ENCODE data around the gene GNAZ.
A peak's percentile ranks its signal among the peaks of the same experiment; 100 is the strongest.
"Not testable (repeated sequence)": the region's sequence is repeated elsewhere in the genome, so short reads cannot be mapped to it uniquely, and the experiment has no call there.

The GNAZ gene

DNA sequence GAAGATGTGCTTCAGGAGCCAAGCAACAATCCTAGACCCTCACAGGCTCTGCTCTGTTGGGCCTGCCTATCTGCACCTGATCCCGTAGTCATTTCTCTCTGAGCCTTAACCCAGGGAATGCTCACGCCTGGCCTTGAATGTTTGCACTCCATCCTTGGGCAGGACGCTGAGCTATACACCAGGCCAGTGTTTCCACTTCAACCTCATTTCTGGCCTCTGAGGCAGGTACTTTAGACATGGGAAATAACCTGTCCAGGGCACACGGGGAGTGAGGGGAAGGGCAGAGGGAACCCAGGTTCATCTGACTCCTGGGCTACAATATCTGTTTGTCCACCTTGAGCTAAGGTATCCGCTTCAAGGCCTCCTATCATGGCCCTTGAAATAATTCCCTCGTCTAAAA, 61.6 kb downstream of the GNAZ start:
- DNase-seq (ENCODE audit: low read depth in 1 of 2, low spot score in 1 of 2), result no peak

DNA sequence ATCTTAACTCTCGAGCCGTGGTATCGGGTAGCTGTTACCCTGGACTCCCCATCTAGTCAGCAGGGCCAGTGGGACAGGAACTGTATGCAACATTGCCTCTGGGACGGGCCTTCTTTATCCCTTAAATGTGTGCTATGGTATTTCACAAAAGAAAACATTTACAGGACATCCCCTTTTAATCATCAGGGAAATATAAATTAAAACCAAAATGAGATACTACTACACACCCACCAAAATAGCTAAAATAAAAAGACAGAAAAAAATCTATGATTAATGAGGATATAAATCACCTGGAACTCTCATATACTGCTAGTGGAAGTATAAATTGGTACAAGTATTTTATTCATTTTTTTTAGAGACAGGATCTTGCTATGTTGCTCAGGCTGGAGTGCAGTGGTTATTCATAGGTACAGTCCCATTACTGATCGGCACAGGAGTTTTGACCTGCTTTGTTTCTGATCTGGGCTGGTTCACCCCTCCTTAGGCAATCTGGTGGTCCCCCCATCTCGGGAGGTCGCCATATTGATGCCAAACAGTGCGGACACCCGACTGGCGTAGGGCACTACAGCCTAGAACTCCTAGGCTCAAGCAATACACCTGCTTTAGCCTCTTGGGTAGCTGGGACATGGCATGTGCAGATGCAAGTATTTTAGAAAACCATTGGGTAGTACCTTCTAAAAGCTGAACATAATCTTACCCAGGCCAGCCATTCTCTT, 62.2 kb downstream of the GNAZ start:
- DNase-seq (ENCODE audit: low read depth in 1 of 2, low spot score in 1 of 2), result no peak

DNA sequence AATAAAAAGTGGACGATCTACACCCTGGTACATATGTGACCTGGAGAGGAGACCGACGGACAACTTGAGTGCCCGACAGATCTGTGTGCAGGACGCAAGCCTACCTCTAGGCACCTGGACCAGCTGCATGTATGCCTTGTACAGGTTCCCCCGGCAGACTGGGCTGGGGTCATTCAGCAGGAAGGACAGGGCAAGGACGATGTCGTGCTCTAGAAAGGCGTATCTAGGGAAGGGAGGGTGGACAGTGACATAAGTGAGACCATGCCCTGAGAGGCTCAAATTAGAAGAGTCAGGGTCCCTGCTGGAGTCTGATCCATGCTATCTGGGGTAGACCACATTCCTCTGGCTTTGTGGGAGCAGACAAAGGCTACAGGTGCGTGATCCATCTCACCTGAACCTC, 63.6 kb downstream of the GNAZ start:
- DNase-seq (ENCODE audit: low read depth in 1 of 2, low spot score in 1 of 2), result no peak

DNA sequence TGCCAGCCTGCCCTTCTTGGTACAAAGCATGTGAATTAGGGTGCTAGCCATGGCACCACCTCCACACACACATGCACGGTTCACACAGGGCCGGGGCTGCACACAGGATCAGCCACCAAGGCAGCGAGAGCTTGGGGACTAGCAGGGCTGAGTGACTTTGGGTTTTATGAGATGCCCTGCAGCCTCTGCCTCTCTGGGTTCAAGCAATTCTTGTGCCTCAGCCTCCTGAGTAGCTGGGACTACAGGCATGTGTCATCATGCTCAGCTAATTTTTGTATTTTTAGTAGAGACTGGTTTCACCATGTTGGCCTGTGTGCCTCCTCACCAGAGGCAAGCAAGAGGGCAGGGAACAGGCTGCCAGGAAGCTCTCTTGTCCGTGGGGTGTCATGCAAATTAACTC, 66.7 kb downstream of the GNAZ start:
- DNase-seq (ENCODE audit: low read depth in 1 of 2, low spot score in 1 of 2), result not testable (repeated sequence)

DNA sequence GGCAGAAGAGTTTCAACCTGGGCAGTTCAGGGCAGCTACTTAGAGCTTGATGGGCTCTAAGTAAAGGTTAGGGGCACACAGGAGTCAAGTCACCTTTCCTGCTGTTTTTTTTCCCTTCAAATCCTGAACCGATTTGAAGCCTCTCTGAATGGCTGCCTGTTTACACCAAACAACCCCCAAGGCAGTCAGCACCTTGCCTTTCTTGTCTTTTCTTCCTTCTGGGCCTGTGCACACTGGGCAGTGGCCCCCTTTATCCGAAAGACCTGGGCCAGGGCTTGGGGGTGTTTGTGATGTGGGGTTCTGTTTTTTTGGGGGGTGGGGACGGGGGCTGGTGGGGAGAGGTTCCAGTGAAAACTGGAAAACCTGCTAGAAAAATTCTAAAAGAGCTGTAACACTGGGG, 67.1 kb downstream of the GNAZ start:
- no peak for DNase-seq (ENCODE audit: low read depth in 1 of 2, low spot score in 1 of 2)

DNA sequence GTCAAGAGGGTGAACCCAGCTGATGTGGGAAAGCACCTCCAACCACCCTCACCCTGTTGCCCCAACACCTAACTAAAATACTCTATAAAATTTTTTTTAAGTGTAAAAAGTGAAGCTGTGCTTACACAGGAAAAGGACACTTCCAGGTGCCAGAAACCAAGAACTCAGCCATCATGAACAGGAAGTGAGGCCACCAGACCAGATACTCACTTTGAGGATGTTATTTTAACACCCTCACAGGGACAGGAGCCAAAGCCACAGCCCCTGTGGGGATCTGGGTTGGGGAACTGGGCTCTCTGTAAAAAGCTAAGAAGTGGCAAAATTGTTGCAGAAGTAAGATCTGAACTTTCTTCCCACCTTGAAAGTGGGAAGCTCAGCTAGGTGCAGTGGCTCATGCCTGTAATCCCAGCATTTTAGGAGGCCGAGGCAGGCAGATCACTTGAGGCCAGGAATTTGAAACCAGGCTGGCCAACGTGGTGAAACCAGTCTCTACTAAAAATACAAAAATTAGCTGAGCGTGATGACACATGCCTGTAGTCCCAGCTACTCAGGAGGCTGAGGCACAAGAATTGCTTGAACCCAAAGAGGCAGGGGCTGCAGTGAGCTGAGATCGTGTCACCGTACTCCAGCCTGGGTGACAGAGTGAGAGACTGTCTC, 67.7 kb downstream of the GNAZ start:
- DNase-seq (ENCODE audit: low read depth in 1 of 2, low spot score in 1 of 2), result peak in 1 of 2 donors; percentile 21

DNA sequence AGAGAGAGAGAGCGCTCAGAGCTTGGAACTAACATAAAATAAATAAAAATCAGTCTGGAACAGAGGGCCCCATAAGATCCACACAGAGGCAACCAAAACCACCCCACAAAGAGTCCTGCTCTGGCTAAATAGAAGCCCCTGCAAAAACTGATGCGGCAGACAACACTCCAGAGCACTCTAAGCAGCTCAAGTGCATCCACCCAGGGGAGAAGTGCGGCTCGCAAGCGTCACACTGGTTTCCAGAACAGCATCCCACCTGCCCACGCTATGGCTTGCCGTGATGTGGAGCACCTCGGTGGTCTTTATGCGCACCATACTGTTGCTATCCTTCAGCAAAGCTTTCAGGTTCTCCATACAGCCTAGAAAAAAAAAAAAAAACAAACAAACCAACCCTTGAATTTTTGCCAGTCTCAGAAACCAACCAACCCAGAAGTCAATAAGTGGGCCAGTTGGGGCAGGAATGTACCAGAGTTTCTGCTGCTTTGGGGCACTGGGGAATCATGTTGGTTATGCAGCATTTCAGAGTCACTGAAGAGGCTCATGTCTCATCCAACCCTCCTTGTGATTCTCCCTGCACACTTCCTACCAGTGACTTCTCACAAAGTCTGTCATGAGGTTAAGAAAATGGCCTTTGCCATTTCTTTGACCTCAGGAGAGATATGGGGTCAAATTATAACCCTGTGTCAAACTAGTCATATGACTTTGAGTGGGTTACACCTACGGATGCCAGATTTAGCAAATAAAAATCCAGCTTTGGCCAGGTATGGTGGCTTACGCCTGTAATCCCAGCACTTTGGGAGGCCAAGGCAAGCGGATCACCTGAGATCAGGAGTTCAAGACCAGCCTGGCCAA, 68.5 kb downstream of the GNAZ start:
- DNase-seq (ENCODE audit: low read depth in 1 of 2, low spot score in 1 of 2), result no peak

DNA sequence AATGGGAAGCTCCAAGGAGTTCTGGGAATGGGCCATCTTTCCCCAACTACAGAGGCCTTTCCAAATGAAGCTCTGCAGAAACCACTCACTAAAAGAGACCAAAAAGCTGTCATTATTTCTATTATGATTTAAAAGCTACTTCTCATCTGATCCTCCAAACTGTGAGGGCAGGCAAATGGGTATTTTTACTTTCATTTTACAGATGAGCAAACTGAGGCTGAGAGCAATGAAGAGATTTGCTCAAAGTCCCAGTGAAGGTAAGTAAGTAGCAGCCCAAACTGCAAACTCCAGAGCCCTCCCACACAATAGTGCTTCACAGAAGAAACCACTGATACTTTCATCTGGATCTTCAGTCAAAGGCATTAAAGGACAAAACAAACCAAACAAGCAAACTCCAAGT, 70.1 kb downstream of the GNAZ start:
- no peak for DNase-seq (ENCODE audit: low read depth in 1 of 2, low spot score in 1 of 2)

DNA sequence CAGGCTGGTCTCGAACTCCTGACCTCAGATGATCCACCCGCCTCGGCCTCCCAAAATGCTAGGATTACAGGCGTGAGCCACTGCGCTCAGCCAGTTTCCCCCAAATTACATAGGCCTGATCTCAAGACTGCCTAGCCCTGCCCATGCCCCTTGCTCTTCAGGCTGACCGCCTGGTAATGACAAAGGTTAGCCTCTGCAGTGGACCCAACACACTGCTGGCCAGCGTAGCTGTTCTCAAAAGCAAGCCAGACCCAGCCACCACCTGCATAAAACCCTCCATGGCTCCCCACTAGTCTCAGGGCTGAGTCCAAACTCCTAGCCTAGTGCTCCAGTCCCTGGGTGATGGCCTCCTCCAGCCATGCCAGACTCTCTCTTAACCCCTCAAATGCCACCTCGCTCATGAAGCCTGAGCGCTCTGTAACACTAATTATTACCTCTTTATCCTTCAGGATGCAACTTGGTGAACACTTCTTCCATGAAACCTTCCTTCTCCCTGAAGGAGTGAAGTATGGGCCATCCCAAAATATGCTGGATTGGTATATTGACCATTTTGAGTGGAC, 72.3 kb downstream of the GNAZ start:
- DNase-seq (ENCODE audit: low read depth in 1 of 2, low spot score in 1 of 2), result no peak

DNA sequence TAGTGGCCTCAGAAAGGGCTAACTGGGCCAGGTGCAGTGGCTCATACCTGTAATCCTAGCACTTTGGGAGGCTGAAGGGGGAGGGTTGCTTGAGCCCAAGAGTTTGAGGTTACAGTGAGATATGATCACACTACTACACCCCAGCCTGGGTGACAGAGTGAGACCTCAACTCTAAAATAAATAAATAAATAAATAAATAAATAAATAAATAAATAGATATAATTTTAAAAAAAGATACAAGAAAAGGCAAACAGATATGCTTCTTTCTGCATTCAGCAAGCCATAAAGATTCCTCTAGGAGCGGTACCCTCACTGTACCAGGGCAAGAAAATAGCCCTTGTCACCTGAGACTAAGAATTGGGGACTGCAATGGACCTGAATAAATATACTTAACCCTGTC, 72.8 kb downstream of the GNAZ start:
- no peak for DNase-seq (ENCODE audit: low read depth in 1 of 2, low spot score in 1 of 2)

DNA sequence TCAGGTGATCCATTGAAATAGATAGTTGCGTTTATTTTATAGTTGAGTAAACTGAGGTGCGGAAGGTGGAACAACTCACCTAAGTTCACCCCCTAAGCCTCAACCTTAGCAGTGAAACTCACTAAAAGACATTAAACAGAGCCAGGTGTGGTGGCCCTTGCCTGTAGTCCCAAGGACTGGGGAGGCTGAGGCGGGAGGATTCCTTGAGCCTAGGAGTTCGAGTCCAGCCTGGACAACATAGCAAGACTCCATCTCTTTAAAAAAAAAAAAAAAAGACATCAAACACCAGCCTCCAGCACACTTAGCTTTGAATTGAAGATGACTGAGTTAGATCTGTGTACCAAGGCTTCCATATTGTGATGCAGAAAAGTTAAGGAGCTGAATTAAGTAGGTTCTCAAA, 74.1 kb downstream of the GNAZ start:
- DNase-seq (ENCODE audit: low read depth in 1 of 2, low spot score in 1 of 2), result no peak

DNA sequence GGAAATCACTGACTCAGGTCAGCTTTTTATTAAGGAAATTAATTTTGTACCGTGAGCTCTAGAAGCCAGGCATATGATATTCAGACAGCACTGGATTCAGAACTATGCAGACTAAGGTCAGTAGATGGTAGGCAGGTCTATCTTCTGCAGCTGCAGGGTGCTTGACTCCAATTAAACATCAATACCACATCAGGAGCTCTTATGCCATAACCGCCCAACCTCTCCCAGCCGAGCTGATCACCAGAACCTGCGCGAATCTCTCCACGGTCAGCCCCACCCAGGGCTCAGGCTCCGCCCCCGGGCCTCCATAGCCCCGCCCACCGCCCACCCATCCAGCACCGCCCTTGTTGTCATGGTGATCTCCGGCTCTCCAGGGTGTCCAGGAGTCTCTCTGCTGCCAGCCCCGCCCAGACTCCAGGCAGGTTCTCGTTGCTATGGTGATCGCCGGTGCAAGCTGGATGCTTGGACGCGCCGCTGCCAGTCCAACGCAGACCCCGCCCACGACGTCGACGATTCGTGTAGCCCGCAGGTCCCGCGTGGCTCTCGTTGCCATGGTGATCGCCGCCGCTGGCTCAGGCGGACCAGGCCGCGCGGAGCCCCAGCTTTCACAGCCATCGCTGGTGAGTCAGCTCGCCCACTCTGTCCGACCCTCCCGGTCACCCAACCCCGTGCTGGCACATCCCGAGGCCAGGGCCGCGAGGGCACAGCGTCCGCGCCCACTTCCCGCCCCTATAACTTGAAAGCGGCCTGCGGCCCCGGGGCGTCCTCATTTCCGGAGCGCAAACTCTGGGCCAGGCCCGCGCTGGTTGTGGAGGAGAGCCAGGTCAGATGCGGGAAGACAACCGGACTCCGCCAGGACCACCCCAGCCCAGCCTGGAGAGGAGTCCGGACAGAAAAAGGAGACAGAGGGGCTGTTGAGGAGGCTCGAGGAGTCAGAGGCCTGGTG, 74.9 kb downstream of the GNAZ start, which contains the start of gene RAB36:
Gene RAB36, plus strand, starts transcription at position 546 of the 946 bp plus-strand sequence. CDS start 1,140 bp downstream, outside the sequence.
- DNase-seq (ENCODE audit: low read depth in 1 of 2, low spot score in 1 of 2), result peak; percentile 51 to 75

DNA sequence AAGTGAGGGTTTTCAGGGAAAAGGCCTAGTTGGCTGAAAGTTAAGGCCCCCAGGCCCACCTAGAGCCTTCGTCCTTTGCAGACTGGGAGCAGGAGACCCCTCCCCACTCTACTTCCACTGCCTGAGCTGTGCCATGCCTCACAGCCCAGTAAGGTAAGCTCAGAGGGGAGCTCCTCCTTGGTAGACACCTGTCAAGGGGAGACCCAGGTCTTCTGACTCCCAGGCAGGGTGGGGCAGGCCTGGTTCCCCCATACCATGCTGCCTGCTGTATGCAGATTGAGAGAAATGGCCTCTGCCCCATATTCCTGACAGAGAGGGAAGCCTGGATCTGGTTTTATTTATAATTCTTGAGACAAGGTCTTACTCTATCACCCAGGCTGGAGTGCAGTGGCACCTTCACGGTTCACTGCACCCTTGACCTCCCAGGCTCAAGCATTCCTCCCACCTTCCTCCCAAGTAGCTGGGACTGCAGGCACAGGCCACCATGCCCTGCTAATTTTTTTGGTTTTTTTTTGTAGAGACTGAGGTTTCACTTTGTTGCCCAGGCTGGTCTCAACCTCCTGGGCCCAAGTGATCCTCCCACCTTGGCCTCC, 75.7 kb downstream of the GNAZ start:
- DNase-seq (ENCODE audit: low read depth in 1 of 2, low spot score in 1 of 2), result no peak

DNA sequence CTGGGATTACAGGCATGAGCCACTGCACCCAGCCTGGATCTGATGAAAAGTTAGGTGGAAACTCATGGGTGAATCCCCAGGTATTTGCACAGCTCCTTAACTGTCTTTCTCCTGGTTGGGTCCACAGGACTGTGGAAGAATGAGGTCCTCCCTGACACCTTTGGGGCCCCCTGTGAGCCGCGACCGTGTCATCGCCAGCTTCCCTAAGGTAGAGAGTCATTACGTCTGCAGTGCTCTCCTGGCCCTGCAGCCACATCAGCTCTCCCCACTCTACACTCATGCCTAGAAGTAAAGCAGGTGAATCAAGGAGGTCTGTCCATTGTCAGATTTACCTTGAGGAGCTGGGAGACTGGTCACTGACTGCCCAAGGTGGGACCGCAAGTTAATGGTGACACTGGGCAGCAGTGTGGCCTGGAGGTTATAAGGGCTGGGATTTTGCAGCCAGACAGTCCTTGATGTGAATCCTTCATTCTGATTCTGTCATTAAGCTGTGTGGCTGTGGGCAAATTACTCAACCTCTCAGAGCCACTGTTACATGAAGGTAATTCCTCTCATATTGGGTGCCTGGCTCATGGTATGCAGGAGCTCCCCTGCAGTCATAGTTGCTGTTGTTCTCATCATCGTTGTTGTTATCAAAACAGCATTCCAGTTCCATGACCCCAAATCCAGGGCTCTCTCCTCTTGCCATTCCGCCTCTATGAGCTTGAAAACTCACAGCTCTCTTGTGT, 76.3 kb downstream of the GNAZ start:
- DNase-seq (ENCODE audit: low read depth in 1 of 2, low spot score in 1 of 2), result no peak

DNA sequence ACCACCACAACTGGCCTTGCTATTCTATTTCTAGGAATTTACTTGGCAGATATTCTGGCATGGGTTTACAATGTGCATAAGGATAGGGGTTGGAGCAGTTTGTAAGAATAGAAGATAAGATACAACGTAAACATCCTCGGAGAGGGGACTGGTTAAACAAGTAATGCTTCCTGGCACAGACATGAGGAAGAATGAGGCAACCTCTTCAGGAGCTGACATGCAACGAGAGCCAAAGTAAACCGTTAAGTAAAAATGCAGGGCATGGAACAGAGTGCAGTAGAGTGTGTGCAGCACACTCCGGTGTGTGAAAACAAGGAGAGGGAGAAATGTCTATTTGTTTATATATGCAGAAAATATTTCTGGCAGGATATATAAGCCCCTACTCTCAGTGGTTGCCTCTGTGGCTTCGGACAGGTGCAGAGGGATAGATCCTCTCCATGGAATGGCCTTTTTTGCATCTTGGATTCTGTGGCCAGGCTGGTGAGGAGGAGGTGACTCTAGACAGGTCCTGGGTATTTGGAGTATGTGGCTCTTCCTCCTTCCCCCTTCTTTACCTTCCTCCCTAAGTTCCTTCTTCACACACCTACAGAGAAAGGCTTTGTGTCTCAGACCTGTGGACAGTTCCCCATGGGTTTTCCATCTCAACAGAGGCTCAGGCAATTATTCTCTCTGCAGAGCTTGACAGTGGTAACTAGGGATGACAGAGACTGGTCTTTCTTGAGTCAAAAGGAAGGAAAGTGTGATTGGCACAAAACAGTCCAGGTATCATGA, 77.5 kb downstream of the GNAZ start:
- DNase-seq (ENCODE audit: low read depth in 1 of 2, low spot score in 1 of 2), result no peak

DNA sequence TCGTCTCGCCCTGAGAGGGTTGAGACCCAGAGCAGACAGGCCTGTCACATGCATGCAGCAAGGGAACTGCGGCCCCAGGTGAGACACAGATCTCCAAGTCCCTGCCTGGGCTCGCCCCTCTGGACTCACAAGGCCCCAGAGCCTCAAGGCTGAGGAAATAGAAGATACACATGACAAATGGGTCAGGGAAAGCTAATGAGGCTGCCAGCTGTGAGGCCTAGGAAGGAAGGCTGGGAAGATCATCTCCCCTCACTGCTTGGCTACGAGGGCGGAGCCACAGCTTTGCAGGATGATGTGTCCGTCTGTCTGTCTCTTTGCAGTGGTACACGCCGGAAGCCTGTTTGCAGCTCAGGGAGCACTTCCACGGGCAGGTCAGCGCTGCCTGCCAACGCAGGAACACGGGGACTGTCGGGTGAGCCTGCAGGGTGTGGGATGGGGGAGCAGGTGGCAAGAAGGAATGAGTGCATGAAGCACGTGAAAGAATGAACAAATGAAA, 79.5 kb downstream of the GNAZ start:
- no peak for DNase-seq (ENCODE audit: low read depth in 1 of 2, low spot score in 1 of 2)

DNA sequence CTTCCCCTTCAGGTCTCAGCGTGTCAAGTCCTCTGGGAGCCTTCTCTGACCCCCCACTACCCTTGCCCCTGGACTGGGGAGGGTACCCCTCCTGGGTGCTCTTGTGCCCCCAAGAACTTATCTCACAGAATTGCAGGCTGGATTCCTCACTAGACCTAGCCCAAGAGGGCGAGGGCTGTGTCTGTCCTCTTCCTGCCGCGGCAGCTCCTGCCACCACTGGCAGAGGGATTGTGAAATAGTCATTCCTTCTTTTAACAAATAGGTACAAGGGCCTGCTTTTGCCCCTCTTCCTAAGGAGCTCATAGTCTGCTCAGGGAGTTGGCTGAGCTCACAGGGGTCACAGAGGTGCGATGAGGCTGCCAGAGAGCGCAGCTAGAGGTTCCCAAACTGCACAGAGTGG, 80.4 kb downstream of the GNAZ start:
- DNase-seq (ENCODE audit: low read depth in 1 of 2, low spot score in 1 of 2), result no peak

DNA sequence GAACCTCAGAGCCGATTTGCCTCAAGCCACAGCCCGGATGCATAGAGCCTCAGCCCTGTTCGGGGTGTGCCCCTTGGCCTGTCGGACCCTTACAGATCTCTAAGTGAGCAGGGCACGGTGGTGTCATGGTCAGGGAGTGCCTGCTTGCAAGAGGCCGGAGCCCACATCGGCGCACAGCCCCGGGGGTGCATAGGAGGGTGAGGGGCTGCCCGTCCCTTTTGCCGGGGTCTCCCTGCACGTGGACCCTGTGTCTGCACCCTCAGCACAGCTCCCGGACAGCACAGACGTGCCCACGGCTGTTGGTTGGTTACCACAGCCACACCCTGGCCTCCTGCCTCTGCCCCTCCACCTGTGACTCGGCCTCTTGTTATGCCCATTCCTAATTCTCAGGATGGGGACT, 81.5 kb downstream of the GNAZ start:
- DNase-seq (ENCODE audit: low read depth in 1 of 2, low spot score in 1 of 2), result no peak
